SKM-1 treated with dmso at 0.1 percent for 144 hours (cell line): ENCODE results near the gene CHST11.
"Not testable (repeated sequence)": the region's sequence is repeated elsewhere in the genome, so short reads cannot be mapped to it uniquely, and the experiment has no call there.

ENCODE experiments used
- DNase-seq: peaks from one replicate; lab custom pipeline; 2025; ENCODE audit not compliant: unreplicated experiment; lab: John Stamatoyannopoulos, UW

CHST11 gene

DNA sequence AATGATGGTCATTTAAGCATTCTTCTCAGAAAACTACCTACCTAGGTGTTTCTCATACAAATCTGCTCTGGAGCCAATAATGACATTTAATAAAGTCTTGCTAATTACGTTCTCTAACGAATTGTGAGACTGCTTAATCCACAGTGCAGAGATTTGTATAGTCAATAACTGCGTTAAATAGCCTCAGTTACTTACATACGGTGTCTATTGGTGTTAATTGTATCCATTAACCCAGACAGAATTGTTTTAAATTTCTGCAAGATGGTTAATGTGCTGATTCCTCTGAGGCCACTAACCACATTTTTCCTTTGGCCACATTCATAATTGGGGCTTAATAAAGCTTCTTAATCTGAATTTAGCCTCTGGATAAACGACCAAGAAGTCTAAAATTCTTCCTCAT lies 329.6 kb downstream of the CHST11 start:
- no peak for DNase-seq

- DNase-seq, result no peak
These were observed 332.1 kb downstream of the CHST11 start for GRCh38 chr12:104788840-104789271.

- no peak for DNase-seq
These were observed 333.8 kb downstream of the CHST11 start for GRCh38 chr12:104790296-104791125.

DNA sequence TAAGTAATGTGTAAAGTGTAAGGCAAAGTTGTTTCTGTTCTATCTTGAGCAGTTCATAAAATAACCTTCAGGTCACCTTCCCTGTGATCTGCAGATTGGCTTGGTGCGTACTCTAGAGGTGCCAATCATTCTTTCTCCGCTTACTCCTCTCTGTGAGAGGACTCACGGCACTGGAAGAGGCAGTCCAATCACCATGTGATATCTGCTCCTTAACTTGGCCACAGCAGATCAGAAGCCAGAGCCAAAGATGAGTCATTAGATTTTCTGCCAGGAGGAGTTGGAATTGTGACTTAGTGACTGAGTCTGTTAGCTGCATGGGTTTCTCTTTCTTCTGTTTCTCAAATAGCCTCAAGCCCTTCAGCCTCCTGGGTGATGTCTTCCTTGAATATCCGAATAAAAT lies 335.8 kb downstream of the CHST11 start:
- DNase-seq, result no peak

DNA sequence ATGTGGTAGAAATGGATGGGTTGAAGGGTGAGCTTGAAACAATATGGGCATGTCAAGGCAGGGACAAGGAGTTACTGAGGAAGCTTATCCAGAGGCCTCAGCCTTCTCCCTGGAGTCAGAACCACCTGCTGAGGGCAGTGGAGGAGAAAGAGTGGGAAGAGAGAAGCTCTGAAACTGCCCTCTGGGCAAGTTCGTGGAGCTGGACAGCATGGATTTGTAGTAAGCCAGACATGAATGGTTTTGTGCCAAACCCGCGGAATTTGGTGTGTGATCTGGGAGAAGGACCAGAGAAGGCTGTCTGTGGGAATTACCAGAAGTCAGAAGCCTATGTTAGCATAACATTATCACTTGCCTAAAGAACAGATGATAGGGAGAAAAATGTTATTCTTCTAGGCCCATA lies 336.5 kb downstream of the CHST11 start:
- DNase-seq, result no peak

GRCh38 chr12:104793968-104794367 lies 337.2 kb downstream of the CHST11 start:
- no peak for DNase-seq

DNA sequence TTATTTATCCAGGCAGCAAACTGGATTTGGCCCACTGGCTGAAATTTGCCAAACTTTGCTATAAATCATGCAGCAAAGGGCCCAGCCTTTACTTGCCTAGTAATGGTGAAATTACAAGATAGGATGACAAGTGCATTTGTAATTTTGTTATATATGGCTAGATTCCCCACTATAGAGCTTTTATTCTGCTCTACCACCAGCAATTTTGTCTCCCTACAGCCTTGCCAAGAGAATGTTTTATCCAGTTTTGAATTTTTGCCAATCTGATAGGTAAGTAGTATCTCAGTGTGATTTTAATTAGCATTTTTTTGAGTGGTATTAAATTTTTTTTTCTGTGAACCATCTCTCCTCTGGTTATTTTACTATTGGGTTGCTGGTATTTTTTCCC lies 339.7 kb downstream of the CHST11 start:
- no peak for DNase-seq

- DNase-seq, result no peak
These were observed 342.7 kb downstream of the CHST11 start for GRCh38 chr12:104799458-104799857.

- no peak for DNase-seq
These were observed 344.3 kb downstream of the CHST11 start for GRCh38 chr12:104801005-104801404.

- no peak for DNase-seq
These were observed 344.7 kb downstream of the CHST11 start for GRCh38 chr12:104801427-104801826.

DNA sequence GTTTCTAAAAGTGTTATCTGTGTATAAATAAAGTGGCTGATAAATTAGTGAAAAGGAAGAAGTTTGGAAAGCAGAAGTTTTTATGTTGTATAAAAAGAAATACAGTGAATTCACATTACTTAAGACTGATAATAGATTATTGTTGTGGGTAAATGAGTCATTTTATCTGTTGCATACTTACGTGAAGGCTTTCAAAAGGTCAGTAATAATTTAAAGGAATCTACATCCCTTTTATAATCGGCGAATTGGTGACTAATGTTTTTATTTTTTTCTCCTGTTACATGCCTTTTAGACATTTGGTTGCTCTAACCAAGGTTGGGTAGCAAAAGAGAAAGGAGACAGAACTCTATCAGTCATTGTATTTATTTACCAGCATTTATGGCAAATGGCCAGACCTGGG lies 345.5 kb downstream of the CHST11 start:
- no peak for DNase-seq

DNA sequence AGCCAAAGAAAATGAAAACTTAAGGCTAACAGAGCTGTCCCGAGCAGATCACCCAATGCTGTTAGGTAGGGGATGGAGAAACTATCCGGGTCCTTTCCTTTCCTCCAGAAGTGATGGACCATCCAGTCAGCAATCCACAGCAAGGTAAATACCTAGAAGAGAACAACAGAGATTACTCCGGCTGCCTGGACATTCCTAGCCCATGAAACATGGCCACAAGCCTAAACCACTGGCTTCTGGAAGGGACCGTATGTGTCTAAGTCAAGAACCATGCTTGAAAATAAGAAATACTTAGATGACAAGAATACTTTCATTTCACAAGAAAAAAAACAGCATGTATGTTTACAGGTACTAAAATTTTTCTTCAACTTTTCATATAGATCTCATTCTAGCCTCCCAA lies 348.4 kb downstream of the CHST11 start:
- DNase-seq, result no peak

- not testable (repeated sequence) for DNase-seq
These were observed 349.4 kb downstream of the CHST11 start for GRCh38 chr12:104806194-104806593.

DNA sequence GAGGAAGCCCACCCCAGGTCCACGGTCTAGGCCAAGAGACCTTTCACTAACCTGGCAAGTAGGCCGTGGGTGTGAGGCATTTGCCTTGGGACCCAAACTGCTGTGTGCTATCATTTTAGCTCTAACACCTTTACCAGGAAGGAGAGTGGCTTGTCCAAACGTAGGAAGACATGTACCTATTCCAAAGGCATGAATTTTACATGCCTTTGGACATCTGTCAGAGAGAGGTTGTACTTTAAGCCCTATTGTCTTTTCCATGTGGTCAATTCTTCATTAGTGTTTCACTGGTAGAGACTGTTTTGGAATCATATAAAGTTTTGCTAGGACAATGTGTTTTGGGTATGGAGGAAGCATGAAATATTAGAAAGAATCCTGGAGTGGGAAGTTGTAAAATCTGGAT lies 352.5 kb downstream of the CHST11 start:
- DNase-seq, result no peak

DNA sequence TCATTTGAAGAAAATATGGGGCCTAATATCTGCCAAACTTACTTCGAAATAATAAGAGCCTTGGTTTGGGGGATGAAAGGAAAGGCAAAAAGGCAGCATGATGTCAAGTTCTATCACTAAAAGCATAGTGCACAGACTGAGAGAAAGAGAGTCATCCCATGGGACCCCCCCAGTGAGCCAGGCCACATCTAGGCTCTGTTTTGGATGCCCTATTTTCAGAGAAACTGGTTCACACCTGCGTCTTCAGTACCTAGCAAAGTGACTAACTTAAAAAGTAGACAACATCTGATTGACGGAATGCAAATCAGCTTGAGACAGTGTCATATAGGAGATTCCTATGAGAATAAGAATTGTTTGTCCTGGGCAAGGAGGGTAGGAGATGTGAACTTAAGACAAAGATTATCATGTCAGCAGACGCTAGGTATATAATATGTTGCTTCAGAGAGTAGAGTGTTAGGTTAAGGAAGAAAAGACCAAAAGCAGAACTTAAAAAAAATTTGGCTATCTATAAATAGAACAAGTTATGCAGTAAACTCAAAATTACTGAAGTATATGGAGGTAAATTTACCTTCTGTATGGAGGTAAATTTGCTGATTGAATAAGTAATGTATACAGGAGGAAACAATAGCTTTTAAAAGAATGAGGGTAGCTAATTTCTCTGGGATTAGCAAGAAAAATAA lies 353.1 kb downstream of the CHST11 start:
- no peak for DNase-seq
